ENCODE data around the gene DRGX.

The DRGX gene

GRCh38 chr10:49332768-49333167, 63.1 kb downstream of the DRGX start:
- DNase-seq, result no peak

GRCh38 chr10:49332333-49332732, 63.6 kb downstream of the DRGX start:
- DNase-seq, result no peak

- no peak for DNase-seq
Measured at GRCh38 chr10:49331431-49331830, 64.5 kb downstream of the DRGX start.

- no peak for DNase-seq
Measured at GRCh38 chr10:49330127-49330665, 65.7 kb downstream of the DRGX start.

- no peak for DNase-seq
Measured at GRCh38 chr10:49329146-49329505, 66.8 kb downstream of the DRGX start.

- no peak for DNase-seq
Measured at GRCh38 chr10:49328401-49329145, 67.3 kb downstream of the DRGX start.

GRCh38 chr10:49327036-49327813, 68.7 kb downstream of the DRGX start:
- DNase-seq, result no peak

- no peak for DNase-seq
Measured at GRCh38 chr10:49325916-49326783, 69.7 kb downstream of the DRGX start.

- no peak for DNase-seq
Measured at GRCh38 chr10:49325131-49325915, 70.6 kb downstream of the DRGX start.

GRCh38 chr10:49324711-49325110, 71.2 kb downstream of the DRGX start:
- no peak for DNase-seq

- no peak for DNase-seq
Measured at GRCh38 chr10:49323896-49324270, 72.0 kb downstream of the DRGX start.

- no peak for DNase-seq
Measured at GRCh38 chr10:49323171-49323895, 72.6 kb downstream of the DRGX start.

GRCh38 chr10:49322371-49323170, 73.3 kb downstream of the DRGX start:
- no peak for DNase-seq

GRCh38 chr10:49321021-49321420, 74.9 kb downstream of the DRGX start:
- DNase-seq, result no peak

GRCh38 chr10:49320191-49320590, 75.7 kb downstream of the DRGX start:
- DNase-seq, result no peak

- no peak for DNase-seq
Measured at GRCh38 chr10:49319206-49319605, 76.7 kb downstream of the DRGX start.

GRCh38 chr10:49318755-49319154, 77.1 kb downstream of the DRGX start:
- no peak for DNase-seq

GRCh38 chr10:49318028-49318427, 77.9 kb downstream of the DRGX start:
- DNase-seq, result no peak

GRCh38 chr10:49314806-49315205, 81.1 kb downstream of the DRGX start:
- no peak for DNase-seq

Data from GF-D8 (cell line).